ENCODE results near the gene TEAD1.
A peak's percentile ranks its signal among the peaks of the same experiment; 100 is the strongest.

The TEAD1 gene

GRCh38 chr11:12893787-12894672, 219.8 kb downstream of the TEAD1 start:
- Histone ChIP-seq H3F3A (ENCODE audit: insufficient read depth, low read length) (no peaks in the 10 kb centered on the region), H3K9ac (ENCODE audit: low read length) (no peak overlapping the region), H4K20me1 (ENCODE audit: insufficient read depth, low read length) (no peaks in the 10 kb centered on the region), H3K9me3 (replicated peaks; ENCODE audit: insufficient read depth, low read length) (no peaks in the 10 kb centered on the region), H3K4me2 (ENCODE audit: low read depth, low read length) (no peak overlapping the region), H3K9me2 (replicated peaks; ENCODE audit: insufficient read depth, low read length) (no peaks in the 10 kb centered on the region), H3K36me3 (replicated peaks; ENCODE audit: insufficient read depth, low read length) (no peaks in the 10 kb centered on the region), H3K79me2 (ENCODE audit: low read length) (no peaks in the 10 kb centered on the region), H3K4me1 (ENCODE audit: low read length) (no peaks in the 10 kb centered on the region), H3K27ac (ENCODE audit: low read length) (no peak overlapping the region), H3K27me3 (replicated peaks; ENCODE audit: insufficient read depth, low read length) (no peaks in the 10 kb centered on the region), H3K4me3 (ENCODE audit: low read length) (no peak overlapping the region), H2AFZ (ENCODE audit: low read length) (no peak overlapping the region)
- TF ChIP-seq CTCF (IDR thresholded peaks at IDR 0.05; ENCODE audit: low read length) (peak; percentile 80), EZH2 (optimal IDR thresholded peaks at IDR 0.05; ENCODE audit: low read depth, low read length) (no peak)
- peak; percentile 56 for DNase-seq

DNA sequence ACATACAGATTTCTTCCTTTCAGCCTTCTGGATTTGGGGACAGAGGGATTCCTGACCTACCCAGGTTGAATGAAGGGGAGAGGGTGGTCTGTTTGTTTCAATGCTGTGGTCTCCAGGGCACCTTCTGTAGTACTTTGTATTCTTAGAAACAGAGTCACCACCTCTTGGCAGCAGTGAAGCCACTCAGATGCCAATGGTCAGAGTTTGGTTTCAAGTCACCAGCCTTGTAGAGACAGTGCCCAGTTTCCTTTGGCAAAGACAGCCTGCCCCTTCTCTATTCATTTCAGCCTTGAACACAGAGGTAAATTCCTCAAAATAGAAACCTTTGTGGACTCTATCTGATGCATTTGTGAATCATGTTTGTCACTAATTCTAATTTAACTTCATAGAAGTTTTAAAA, 223.2 kb downstream of the TEAD1 start:
- no peaks in the 10 kb centered on the region for H3K9me2 ChIP-seq (replicated peaks; ENCODE audit: insufficient read depth, low read length)
- peaks cover 11% of the 10 kb centered on the region for H3K4me1 ChIP-seq (ENCODE audit: low read length)
- H4K20me1 ChIP-seq (ENCODE audit: insufficient read depth, low read length) = no peaks in the 10 kb centered on the region
- no peak for TF ChIP-seq EZH2 (optimal IDR thresholded peaks at IDR 0.05; ENCODE audit: low read depth, low read length)
- TF ChIP-seq CTCF (IDR thresholded peaks at IDR 0.05; ENCODE audit: low read length) = no peak
- TF ChIP-seq EZH2phosphoT487 (IDR thresholded peaks at IDR 0.05; ENCODE audit: low read length) = no peak
- H3K27me3 ChIP-seq (replicated peaks; ENCODE audit: insufficient read depth, low read length) = no peaks in the 10 kb centered on the region
- no peak overlapping the region for H3K9ac ChIP-seq (ENCODE audit: low read length)
- H3K36me3 ChIP-seq (replicated peaks; ENCODE audit: insufficient read depth, low read length) = no peaks in the 10 kb centered on the region
- H3K4me2 ChIP-seq (ENCODE audit: low read depth, low read length) = no peak overlapping the region
- H3K27ac ChIP-seq (ENCODE audit: low read length) = no peak overlapping the region
- no peak overlapping the region for H3K4me3 ChIP-seq (ENCODE audit: low read length)
- peaks cover 5% of the 10 kb centered on the region; the same call in 1 of the 2 replicates for H3K79me2 ChIP-seq (ENCODE audit: low read length)
- H3K9me3 ChIP-seq (replicated peaks; ENCODE audit: insufficient read depth, low read length) = no peaks in the 10 kb centered on the region
- no peaks in the 10 kb centered on the region for H3F3A ChIP-seq (ENCODE audit: insufficient read depth, low read length)
- no peak for DNase-seq
- no peak overlapping the region for H2AFZ ChIP-seq (ENCODE audit: low read length)

- Histone ChIP-seq H4K20me1 (ENCODE audit: insufficient read depth, low read length) (no peaks in the 10 kb centered on the region), H3K27ac (ENCODE audit: low read length) (no peak overlapping the region), H3K4me3 (ENCODE audit: low read length) (no peak overlapping the region), H2AFZ (ENCODE audit: low read length) (no peak overlapping the region), H3K9me2 (replicated peaks; ENCODE audit: insufficient read depth, low read length) (no peaks in the 10 kb centered on the region), H3K79me2 (ENCODE audit: low read length) (peaks cover 5% of the 10 kb centered on the region; the same call in 1 of the 2 replicates), H3F3A (ENCODE audit: insufficient read depth, low read length) (no peaks in the 10 kb centered on the region), H3K9me3 (replicated peaks; ENCODE audit: insufficient read depth, low read length) (no peaks in the 10 kb centered on the region), H3K27me3 (replicated peaks; ENCODE audit: insufficient read depth, low read length) (no peaks in the 10 kb centered on the region), H3K36me3 (replicated peaks; ENCODE audit: insufficient read depth, low read length) (no peaks in the 10 kb centered on the region), H3K4me1 (ENCODE audit: low read length) (peaks cover 11% of the 10 kb centered on the region), H3K9ac (ENCODE audit: low read length) (no peak overlapping the region), H3K4me2 (ENCODE audit: low read depth, low read length) (no peak overlapping the region)
- no peak for DNase-seq
- TF ChIP-seq EZH2 (optimal IDR thresholded peaks at IDR 0.05; ENCODE audit: low read depth, low read length) (no peak), EZH2phosphoT487 (IDR thresholded peaks at IDR 0.05; ENCODE audit: low read length) (no peak), CTCF (IDR thresholded peaks at IDR 0.05; ENCODE audit: low read length) (no peak)
Measured at GRCh38 chr11:12897867-12898266, 223.6 kb downstream of the TEAD1 start.
